Astrocyte (in vitro differentiated cells and primary cell): ENCODE measurements around the gene CETN3. TPM values are rescaled to one million over a fixed set of nuclear protein-coding genes. Genes with fewer than 3 reads are reported as not detected.

ENCODE experiments used
- DNase-seq: peaks from one replicate; pipeline ENCODE4 v3.0.0-alpha.2; 2010; ENCODE audit warnings: low read depth
- FAIRE-seq: peaks from 2 replicates; lab custom pipeline; 2011; peaks lifted over from hg19 to GRCh38; lab: Jason Lieb, UNC
- H2AFZ ChIP-seq: 2 replicates; pipeline ENCODE4 v1.6.0; 2012; ENCODE audit warnings: low read depth, low read length, inconsistent platforms
- H3K27ac ChIP-seq: 2 replicates; pipeline ENCODE4 v1.5.1; 2011; ENCODE audit warnings: low read depth, low read length, inconsistent platforms
- H3K27me3 ChIP-seq: 2 replicates; pipeline ENCODE4 v1.6.0; 2011; ENCODE audit warnings: low read length, inconsistent platforms; ENCODE audit not compliant: insufficient read depth
- H3K36me3 ChIP-seq: 2 replicates; pipeline ENCODE4 v1.5.1; 2011; ENCODE audit warnings: low read length, inconsistent platforms; ENCODE audit not compliant: insufficient read depth
- H3K4me1 ChIP-seq: 2 replicates; pipeline ENCODE4 v1.5.1; 2011; ENCODE audit warnings: low read length, inconsistent platforms; ENCODE audit not compliant: insufficient read depth
- H3K4me2 ChIP-seq: 2 replicates; pipeline ENCODE4 v1.6.0; 2012; ENCODE audit warnings: low read length, inconsistent platforms
- H3K4me3 ChIP-seq: 2 replicates; pipeline ENCODE4 v1.5.1; 2011; ENCODE audit warnings: low read depth, mild to moderate bottlenecking, low read length, inconsistent platforms; ENCODE audit not compliant: insufficient read depth
- H3K79me2 ChIP-seq: 2 replicates; pipeline ENCODE4 v1.6.0; 2012; ENCODE audit warnings: mild to moderate bottlenecking, low read length, inconsistent platforms; ENCODE audit not compliant: insufficient read depth
- H3K9ac ChIP-seq: 2 replicates; pipeline ENCODE4 v1.6.0; 2012; ENCODE audit warnings: mild to moderate bottlenecking, low read length, inconsistent platforms
- H3K9me3 ChIP-seq: 2 replicates; pipeline ENCODE4 v1.5.1; 2012; ENCODE audit warnings: low read depth, mild to moderate bottlenecking, low read length, inconsistent platforms; ENCODE audit not compliant: insufficient read depth
- H4K20me1 ChIP-seq: 2 replicates; pipeline ENCODE4 v1.6.0; 2012; ENCODE audit warnings: low read length, inconsistent platforms; ENCODE audit not compliant: insufficient read depth
- H3K27ac Mint-ChIP-seq: one replicate; pipeline ENCODE4 v1.8.0; 2021; ENCODE audit warnings: mild to moderate bottlenecking, mixed read lengths; ENCODE audit not compliant: unreplicated experiment
- H3K27me3 Mint-ChIP-seq: one replicate; pipeline ENCODE4 v1.8.0; 2021; ENCODE audit warnings: low read depth, mixed read lengths; ENCODE audit not compliant: unreplicated experiment
- H3K36me3 Mint-ChIP-seq: one replicate; pipeline ENCODE4 v1.8.0; 2021; ENCODE audit warnings: low read depth, mixed read lengths; ENCODE audit not compliant: unreplicated experiment
- H3K4me1 Mint-ChIP-seq: one replicate; pipeline ENCODE4 v1.8.0; 2021; ENCODE audit warnings: low read depth, mixed read lengths; ENCODE audit not compliant: unreplicated experiment
- H3K4me3 Mint-ChIP-seq: one replicate; pipeline ENCODE4 v1.8.0; 2021; ENCODE audit warnings: mild to moderate bottlenecking, moderate library complexity, mixed read lengths; ENCODE audit not compliant: unreplicated experiment
- H3K9me3 Mint-ChIP-seq: one replicate; pipeline ENCODE4 v1.8.0; 2021; ENCODE audit warnings: mild to moderate bottlenecking, mixed read lengths; ENCODE audit not compliant: unreplicated experiment
- EZH2 ChIP-seq: IDR thresholded peaks from 2 replicates; pipeline ENCODE4 v1.6.1; 2012; ENCODE audit warnings: mild to moderate bottlenecking, low read length, inconsistent platforms; ENCODE audit not compliant: insufficient read depth
- total RNA-seq: library from RNA; stranded (reverse); gene quantifications from 2 replicates; pipeline ENCODE4 v1.2.1, GENCODE V29; 2021
- TF ChIP-seq, protein P1 (sequence below): IDR thresholded peaks from 2 replicates; pipeline ENCODE4 v1.5.1; 2011; ENCODE audit warnings: low read depth, mild to moderate bottlenecking, inconsistent platforms, low read length, moderate library complexity; ENCODE audit not compliant: insufficient read depth

The CETN3 gene
- total RNA-seq, 1 donor from 2014 or later: 18.2 TPM

DNA sequence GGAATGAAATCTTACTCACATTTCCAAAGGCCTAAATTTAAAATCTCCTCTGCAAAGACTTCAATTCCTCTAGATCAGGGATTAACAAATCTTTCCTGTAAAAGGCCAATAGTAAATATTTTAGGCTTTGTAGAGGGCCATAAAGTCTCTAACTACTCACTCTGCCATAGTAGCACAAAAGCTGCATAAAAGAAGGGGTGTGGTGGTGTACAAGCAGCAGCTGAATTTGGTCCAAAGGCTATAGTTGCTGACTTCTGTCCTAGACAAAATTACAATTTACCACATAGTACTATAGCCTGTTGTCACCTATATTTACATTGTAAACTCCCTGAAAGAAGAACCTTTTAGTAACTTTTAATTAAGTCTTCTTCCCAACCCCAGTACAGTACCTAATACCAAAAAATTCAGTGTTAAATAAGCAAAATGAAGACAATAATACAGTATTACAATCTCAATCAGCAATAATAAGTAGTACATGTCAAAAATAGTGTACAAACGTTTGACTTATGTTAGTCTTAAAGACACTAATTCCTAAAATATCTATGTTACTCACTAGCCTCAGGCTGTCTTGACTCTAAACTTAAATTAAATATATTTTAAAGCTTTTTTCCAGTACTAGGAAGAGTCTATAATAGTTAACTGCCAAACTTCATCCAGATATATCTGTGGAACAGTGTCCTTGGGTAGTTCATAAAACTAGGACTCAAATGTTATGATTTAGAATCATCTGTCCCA, 6.9 kb downstream of the CETN3 start:
- TF ChIP-seq, protein P1, sequence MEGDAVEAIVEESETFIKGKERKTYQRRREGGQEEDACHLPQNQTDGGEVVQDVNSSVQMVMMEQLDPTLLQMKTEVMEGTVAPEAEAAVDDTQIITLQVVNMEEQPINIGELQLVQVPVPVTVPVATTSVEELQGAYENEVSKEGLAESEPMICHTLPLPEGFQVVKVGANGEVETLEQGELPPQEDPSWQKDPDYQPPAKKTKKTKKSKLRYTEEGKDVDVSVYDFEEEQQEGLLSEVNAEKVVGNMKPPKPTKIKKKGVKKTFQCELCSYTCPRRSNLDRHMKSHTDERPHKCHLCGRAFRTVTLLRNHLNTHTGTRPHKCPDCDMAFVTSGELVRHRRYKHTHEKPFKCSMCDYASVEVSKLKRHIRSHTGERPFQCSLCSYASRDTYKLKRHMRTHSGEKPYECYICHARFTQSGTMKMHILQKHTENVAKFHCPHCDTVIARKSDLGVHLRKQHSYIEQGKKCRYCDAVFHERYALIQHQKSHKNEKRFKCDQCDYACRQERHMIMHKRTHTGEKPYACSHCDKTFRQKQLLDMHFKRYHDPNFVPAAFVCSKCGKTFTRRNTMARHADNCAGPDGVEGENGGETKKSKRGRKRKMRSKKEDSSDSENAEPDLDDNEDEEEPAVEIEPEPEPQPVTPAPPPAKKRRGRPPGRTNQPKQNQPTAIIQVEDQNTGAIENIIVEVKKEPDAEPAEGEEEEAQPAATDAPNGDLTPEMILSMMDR: no peak
- TF ChIP-seq EZH2: no peak
- H3K27me3 Mint-ChIP-seq: no peaks in the 10 kb centered on the region
- no peak for FAIRE-seq
- peaks cover 21% of the 10 kb centered on the region for H3K4me1 Mint-ChIP-seq
- Histone ChIP-seq H3K9ac (no peak overlapping the region), H3K4me2 (no peak overlapping the region), H4K20me1 (no peaks in the 10 kb centered on the region), H3K27ac (no peak overlapping the region), H3K36me3 (peaks cover 6% of the 10 kb centered on the region), H3K27me3 (no peaks in the 10 kb centered on the region), H3K9me3 (no peaks in the 10 kb centered on the region), H3K4me3 (no peak overlapping the region), H3K4me1 (peaks cover 3% of the 10 kb centered on the region), H3K79me2 (peaks cover 3% of the 10 kb centered on the region), H2AFZ (no peak overlapping the region)
- peaks cover 2% of the 10 kb centered on the region for H3K36me3 Mint-ChIP-seq
- DNase-seq: no peak
- H3K9me3 Mint-ChIP-seq: no peaks in the 10 kb centered on the region
- H3K4me3 Mint-ChIP-seq: no peak overlapping the region
- H3K27ac Mint-ChIP-seq: no peak overlapping the region

DNA sequence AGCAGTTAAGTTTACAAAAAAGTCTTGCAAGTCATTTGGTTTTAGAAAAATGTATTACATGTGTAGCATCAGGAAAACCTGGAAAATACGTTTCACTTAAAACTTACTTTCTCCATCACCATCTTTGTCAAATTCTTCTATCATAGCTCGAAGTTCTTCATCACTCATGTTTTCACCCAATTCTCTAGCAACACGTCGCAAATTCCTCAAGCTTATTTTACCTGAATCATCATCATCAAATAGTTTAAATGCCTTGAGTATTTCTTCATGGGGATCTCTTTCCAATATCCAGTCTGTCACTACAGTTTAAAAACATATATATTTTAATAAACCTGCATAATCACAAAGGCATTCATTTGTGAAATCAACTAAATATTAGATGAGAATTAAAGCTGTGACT, 10.3 kb downstream of the CETN3 start:
- no peak overlapping the region for H3K27ac ChIP-seq
- H3K36me3 ChIP-seq: peaks cover 6% of the 10 kb centered on the region
- H4K20me1 ChIP-seq: no peaks in the 10 kb centered on the region
- H3K4me1 ChIP-seq: peaks cover 3% of the 10 kb centered on the region
- no peak for TF ChIP-seq EZH2
- TF ChIP-seq, protein P1: no peak
- no peak overlapping the region for H2AFZ ChIP-seq
- H3K79me2 ChIP-seq: no peaks in the 10 kb centered on the region
- H3K27me3 ChIP-seq: no peaks in the 10 kb centered on the region
- no peak overlapping the region for H3K27ac Mint-ChIP-seq
- H3K36me3 Mint-ChIP-seq: peaks cover 2% of the 10 kb centered on the region
- H3K27me3 Mint-ChIP-seq: no peaks in the 10 kb centered on the region
- H3K4me3 ChIP-seq: no peak overlapping the region
- no peaks in the 10 kb centered on the region for H3K9me3 Mint-ChIP-seq
- FAIRE-seq: no peak
- H3K9me3 ChIP-seq: no peaks in the 10 kb centered on the region
- H3K4me1 Mint-ChIP-seq: peaks cover 9% of the 10 kb centered on the region
- peak; percentile 21 for DNase-seq
- no peak overlapping the region for H3K4me2 ChIP-seq
- no peak overlapping the region for H3K9ac ChIP-seq
- H3K4me3 Mint-ChIP-seq: no peak overlapping the region

DNA sequence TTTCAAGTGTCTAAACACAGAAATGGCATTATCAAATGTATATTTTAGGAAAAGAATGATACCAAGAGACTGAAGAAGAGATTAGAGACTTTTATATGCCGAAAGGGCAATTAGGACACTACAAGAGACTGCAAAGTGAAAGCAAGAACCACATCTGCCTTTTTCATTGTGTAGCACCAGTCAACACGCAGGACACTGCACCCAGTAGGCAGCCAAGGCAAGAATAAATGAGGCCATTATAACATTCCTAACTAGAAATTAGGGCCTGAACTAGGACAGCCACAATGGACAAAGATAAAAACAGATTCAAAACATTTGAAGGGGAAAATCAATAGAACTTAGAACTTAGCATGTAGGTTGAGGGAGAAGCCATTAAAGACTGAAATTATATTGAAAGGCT, 10.8 kb downstream of the CETN3 start:
- Histone ChIP-seq H3K79me2 (no peaks in the 10 kb centered on the region), H3K4me1 (peaks cover 3% of the 10 kb centered on the region), H3K4me2 (no peak overlapping the region), H3K9me3 (no peaks in the 10 kb centered on the region), H3K4me3 (no peak overlapping the region), H3K9ac (no peak overlapping the region), H4K20me1 (no peaks in the 10 kb centered on the region), H3K27ac (no peak overlapping the region), H3K36me3 (peaks cover 6% of the 10 kb centered on the region), H3K27me3 (no peaks in the 10 kb centered on the region), H2AFZ (no peak overlapping the region)
- peaks cover 2% of the 10 kb centered on the region for H3K36me3 Mint-ChIP-seq
- no peak for DNase-seq
- peaks cover 9% of the 10 kb centered on the region for H3K4me1 Mint-ChIP-seq
- H3K27ac Mint-ChIP-seq: no peak overlapping the region
- H3K27me3 Mint-ChIP-seq: no peaks in the 10 kb centered on the region
- FAIRE-seq: no peak
- no peaks in the 10 kb centered on the region for H3K9me3 Mint-ChIP-seq
- TF ChIP-seq, protein P1: no peak
- no peak for TF ChIP-seq EZH2
- H3K4me3 Mint-ChIP-seq: no peak overlapping the region
